HepG2 (cell line): ENCODE measurements around the gene MYH9. TPM values are rescaled to one million over a fixed set of nuclear protein-coding genes. Genes with fewer than 3 reads are reported as not detected.

Experiments used
- AKAP8 ChIP-seq: sonication (generic); formaldehyde crosslinking; IDR thresholded peaks from 2 replicates; pipeline ENCODE4 v1.5.1; 2020; ENCODE audit warnings: mild to moderate bottlenecking, missing genetic modification reagents
- FOXM1 ChIP-seq: sonication (generic); formaldehyde crosslinking; IDR thresholded peaks from 2 replicates; pipeline ENCODE4 v1.5.0; 2020; ENCODE audit warnings: missing genetic modification reagents
- KLF13 ChIP-seq: sonication (generic); formaldehyde crosslinking; IDR thresholded peaks from 2 replicates; pipeline ENCODE4 v1.4.0; 2020; ENCODE audit warnings: mild to moderate bottlenecking, missing genetic modification reagents
- MAZ ChIP-seq, 2 experiments: sonication (generic) in 1 of 2; formaldehyde crosslinking in 1 of 2; IDR thresholded peaks; 2 replicates each; pipeline versions ENCODE4 v1.5.0 to v1.6.1; 2012 to 2020; ENCODE audit warnings: low read depth in 2 of 2, mild to moderate bottlenecking in 2 of 2, borderline replicate concordance in 1 of 2, improper control_type of control experiment in 1 of 2, low read length in 1 of 2, missing genetic modification reagents in 1 of 2, moderate library complexity in 1 of 2
- NFE2L2 ChIP-seq: fragments of 150-350 bp; IDR thresholded peaks from 2 replicates; pipeline ENCODE4 v1.6.1; 2014; ENCODE audit warnings: low read length
- NR3C1 ChIP-seq: sonication (generic); formaldehyde crosslinking; IDR thresholded peaks from 2 replicates; pipeline ENCODE4 v1.4.0; 2020; ENCODE audit warnings: missing genetic modification reagents
- PAX8 ChIP-seq: sonication (generic); formaldehyde crosslinking; IDR thresholded peaks from 2 replicates; pipeline ENCODE4 v1.8.0; 2022; ENCODE audit warnings: mild to moderate bottlenecking, missing genetic modification reagents, borderline replicate concordance
- PITX1 ChIP-seq: sonication (generic); formaldehyde crosslinking; IDR thresholded peaks from 2 replicates; pipeline ENCODE4 v1.5.1; 2020; ENCODE audit warnings: mild to moderate bottlenecking, missing genetic modification reagents
- SOX6 ChIP-seq, 2 experiments: fragments of 450-650 bp in 1 of 2; sonication (generic) in 1 of 2; formaldehyde crosslinking in 1 of 2; IDR thresholded peaks; 2 replicates each; pipeline versions ENCODE4 v1.4.0 to v1.6.1; 2017 to 2020; ENCODE audit warnings: antibody characterized with exemption in 1 of 2, mild to moderate bottlenecking in 1 of 2, missing genetic modification reagents in 1 of 2
- TOPORS ChIP-seq: sonication (generic); formaldehyde crosslinking; IDR thresholded peaks from 2 replicates; pipeline ENCODE4 v1.8.0; 2023; ENCODE audit warnings: mild to moderate bottlenecking, missing genetic modification reagents
- ZFP36L1 ChIP-seq: sonication (generic); formaldehyde crosslinking; IDR thresholded peaks from 2 replicates; pipeline ENCODE4 v1.8.0; 2022; ENCODE audit warnings: mild to moderate bottlenecking, missing genetic modification reagents, moderate library complexity
- ZNF225 ChIP-seq: sonication (generic); formaldehyde crosslinking; IDR thresholded peaks from 2 replicates; pipeline ENCODE4 v1.4.0; 2020; ENCODE audit warnings: mild to moderate bottlenecking, missing genetic modification reagents
- ZNF468 ChIP-seq: sonication (generic); formaldehyde crosslinking; IDR thresholded peaks from 2 replicates; pipeline ENCODE4 v1.8.0; 2022; ENCODE audit warnings: mild to moderate bottlenecking, moderate library complexity, missing genetic modification reagents
- ZNF556 ChIP-seq: sonication (generic); formaldehyde crosslinking; IDR thresholded peaks from 2 replicates; pipeline ENCODE4 v1.4.0; 2020; ENCODE audit warnings: mild to moderate bottlenecking, missing genetic modification reagents, borderline replicate concordance
- ZNF761 ChIP-seq: sonication (generic); formaldehyde crosslinking; conservative IDR thresholded peaks from 2 replicates; pipeline ENCODE4 v1.4.0; 2020; ENCODE audit warnings: mild to moderate bottlenecking, missing genetic modification reagents
- ZNF777 ChIP-seq: sonication (generic); formaldehyde crosslinking; IDR thresholded peaks from 2 replicates; pipeline ENCODE4 v1.4.0; 2020; ENCODE audit warnings: missing genetic modification reagents
- polyA plus RNA-seq, 8 experiments: library from polyadenylated mRNA; depleted of rRNA in 3 of 8; stranded (reverse) in 7 of 8; unstranded in 1 of 8; fragments of >200 nt; fragmentation: Illumina TruSeq in 4 of 8; extraction: Trizol in 4 of 8; gene quantifications; 2 replicates each; pipeline versions ENCODE4 v1.2.1 to v1.2.3, GENCODE V29; 2011 to 2016; ENCODE audit warnings: low read depth in 4 of 8, missing spikeins in 1 of 8, mixed read lengths in 1 of 8; ENCODE audit not compliant: insufficient read depth in 1 of 8
- total RNA-seq, 5 experiments: library from RNA; depleted of rRNA; stranded (reverse); fragments of >200 nt; fragmentation: Illumina TruSeq; extraction: Trizol; gene quantifications; 2 replicates each; pipeline ENCODE4 v1.2.3, GENCODE V29; 2016; ENCODE audit warnings: low read depth in 1 of 5
- TF ChIP-seq, protein P1 (sequence below): sonication (generic); formaldehyde crosslinking; IDR thresholded peaks from 2 replicates; pipeline ENCODE4 v1.4.0; 2020; ENCODE audit warnings: mild to moderate bottlenecking, low read depth, missing genetic modification reagents
- TF ChIP-seq, protein P2 (sequence below): sonication (generic); formaldehyde crosslinking; conservative IDR thresholded peaks from 2 replicates; pipeline ENCODE4 v1.4.0; 2020; ENCODE audit warnings: mild to moderate bottlenecking, missing genetic modification reagents, moderate library complexity
- TF ChIP-seq, protein P3 (sequence below): sonication (generic); formaldehyde crosslinking; IDR thresholded peaks from 2 replicates; pipeline ENCODE4 v1.4.0; 2020; ENCODE audit warnings: missing genetic modification reagents
- TF ChIP-seq, protein P4 (sequence below): sonication (generic); formaldehyde crosslinking; IDR thresholded peaks from 2 replicates; pipeline ENCODE4 v1.5.0; 2020; ENCODE audit warnings: missing genetic modification reagents
- TF ChIP-seq, protein P5 (sequence below): sonication (generic); formaldehyde crosslinking; IDR thresholded peaks from 2 replicates; pipeline ENCODE4 v1.4.0; 2020; ENCODE audit warnings: missing genetic modification reagents

Gene MYH9
- total and polyA plus RNA-seq, 2 of the 13 experiments (the other 11 are each of a cell fraction or from before 2014, with no cell fraction given): 50.7 to 98.5 TPM

DNA sequence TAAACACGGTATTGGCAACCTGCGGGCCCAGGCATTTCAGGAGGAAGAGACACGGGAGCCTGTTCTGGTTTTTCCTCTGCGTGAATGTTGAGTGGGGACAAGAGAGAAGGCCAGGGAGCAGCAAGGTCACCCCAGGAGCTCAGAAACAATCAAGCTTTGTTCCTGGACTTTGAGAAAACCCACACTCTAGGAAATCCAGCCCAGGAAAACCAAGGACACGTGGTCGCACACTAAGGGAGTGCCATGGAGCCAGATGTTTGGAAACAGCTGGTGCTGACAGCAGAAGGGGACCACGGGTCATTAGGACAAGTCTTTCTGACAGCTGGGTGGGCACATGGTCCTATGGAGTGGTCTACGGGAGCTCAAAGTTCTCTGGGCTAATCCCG is 44.1 kb downstream of the MYH9 start (continued):
- TF ChIP-seq, protein P1, sequence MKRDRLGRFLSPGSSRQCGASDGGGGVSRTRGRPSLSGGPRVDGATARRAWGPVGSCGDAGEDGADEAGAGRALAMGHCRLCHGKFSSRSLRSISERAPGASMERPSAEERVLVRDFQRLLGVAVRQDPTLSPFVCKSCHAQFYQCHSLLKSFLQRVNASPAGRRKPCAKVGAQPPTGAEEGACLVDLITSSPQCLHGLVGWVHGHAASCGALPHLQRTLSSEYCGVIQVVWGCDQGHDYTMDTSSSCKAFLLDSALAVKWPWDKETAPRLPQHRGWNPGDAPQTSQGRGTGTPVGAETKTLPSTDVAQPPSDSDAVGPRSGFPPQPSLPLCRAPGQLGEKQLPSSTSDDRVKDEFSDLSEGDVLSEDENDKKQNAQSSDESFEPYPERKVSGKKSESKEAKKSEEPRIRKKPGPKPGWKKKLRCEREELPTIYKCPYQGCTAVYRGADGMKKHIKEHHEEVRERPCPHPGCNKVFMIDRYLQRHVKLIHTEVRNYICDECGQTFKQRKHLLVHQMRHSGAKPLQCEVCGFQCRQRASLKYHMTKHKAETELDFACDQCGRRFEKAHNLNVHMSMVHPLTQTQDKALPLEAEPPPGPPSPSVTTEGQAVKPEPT: no peak
- TF ChIP-seq AKAP8 (CRISPR knock-in tag) (no peak), ZNF225 (CRISPR knock-in tag) (no peak), SOX6 (IDR thresholded peaks at IDR 0.05) (no peak), SOX6 (CRISPR knock-in tag; IDR thresholded peaks at IDR 0.05) (peak; percentile 95), ZNF777 (CRISPR knock-in tag) (no peak), NR3C1 (CRISPR knock-in tag) (no peak), MAZ (IDR thresholded peaks at IDR 0.05; ENCODE audit: borderline replicate concordance, low read depth, low read length) (no peak), MAZ (CRISPR knock-in tag; IDR thresholded peaks at IDR 0.05; ENCODE audit: low read depth) (peak; percentile 18; the same call in 1 of the 2 replicates), NFE2L2 (no peak), FOXM1 (CRISPR knock-in tag) (no peak), KLF13 (CRISPR knock-in tag) (no peak), ZNF556 (CRISPR knock-in tag) (no peak), PITX1 (CRISPR knock-in tag) (peak; percentile 74; the same call in 1 of the 2 replicates), ZFP36L1 (CRISPR knock-in tag) (no peak), ZNF468 (CRISPR knock-in tag) (no peak), ZNF761 (CRISPR knock-in tag) (no peak), PAX8 (CRISPR knock-in tag) (no peak), TOPORS (CRISPR knock-in tag) (no peak)
- TF ChIP-seq, protein P2, sequence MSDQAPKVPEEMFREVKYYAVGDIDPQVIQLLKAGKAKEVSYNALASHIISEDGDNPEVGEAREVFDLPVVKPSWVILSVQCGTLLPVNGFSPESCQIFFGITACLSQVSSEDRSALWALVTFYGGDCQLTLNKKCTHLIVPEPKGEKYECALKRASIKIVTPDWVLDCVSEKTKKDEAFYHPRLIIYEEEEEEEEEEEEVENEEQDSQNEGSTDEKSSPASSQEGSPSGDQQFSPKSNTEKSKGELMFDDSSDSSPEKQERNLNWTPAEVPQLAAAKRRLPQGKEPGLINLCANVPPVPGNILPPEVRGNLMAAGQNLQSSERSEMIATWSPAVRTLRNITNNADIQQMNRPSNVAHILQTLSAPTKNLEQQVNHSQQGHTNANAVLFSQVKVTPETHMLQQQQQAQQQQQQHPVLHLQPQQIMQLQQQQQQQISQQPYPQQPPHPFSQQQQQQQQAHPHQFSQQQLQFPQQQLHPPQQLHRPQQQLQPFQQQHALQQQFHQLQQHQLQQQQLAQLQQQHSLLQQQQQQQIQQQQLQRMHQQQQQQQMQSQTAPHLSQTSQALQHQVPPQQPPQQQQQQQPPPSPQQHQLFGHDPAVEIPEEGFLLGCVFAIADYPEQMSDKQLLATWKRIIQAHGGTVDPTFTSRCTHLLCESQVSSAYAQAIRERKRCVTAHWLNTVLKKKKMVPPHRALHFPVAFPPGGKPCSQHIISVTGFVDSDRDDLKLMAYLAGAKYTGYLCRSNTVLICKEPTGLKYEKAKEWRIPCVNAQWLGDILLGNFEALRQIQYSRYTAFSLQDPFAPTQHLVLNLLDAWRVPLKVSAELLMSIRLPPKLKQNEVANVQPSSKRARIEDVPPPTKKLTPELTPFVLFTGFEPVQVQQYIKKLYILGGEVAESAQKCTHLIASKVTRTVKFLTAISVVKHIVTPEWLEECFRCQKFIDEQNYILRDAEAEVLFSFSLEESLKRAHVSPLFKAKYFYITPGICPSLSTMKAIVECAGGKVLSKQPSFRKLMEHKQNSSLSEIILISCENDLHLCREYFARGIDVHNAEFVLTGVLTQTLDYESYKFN (CRISPR knock-in tag): peak; percentile 67
- TF ChIP-seq, protein P3, sequence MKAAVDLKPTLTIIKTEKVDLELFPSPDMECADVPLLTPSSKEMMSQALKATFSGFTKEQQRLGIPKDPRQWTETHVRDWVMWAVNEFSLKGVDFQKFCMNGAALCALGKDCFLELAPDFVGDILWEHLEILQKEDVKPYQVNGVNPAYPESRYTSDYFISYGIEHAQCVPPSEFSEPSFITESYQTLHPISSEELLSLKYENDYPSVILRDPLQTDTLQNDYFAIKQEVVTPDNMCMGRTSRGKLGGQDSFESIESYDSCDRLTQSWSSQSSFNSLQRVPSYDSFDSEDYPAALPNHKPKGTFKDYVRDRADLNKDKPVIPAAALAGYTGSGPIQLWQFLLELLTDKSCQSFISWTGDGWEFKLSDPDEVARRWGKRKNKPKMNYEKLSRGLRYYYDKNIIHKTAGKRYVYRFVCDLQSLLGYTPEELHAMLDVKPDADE (CRISPR knock-in tag): no peak
- TF ChIP-seq, protein P4, sequence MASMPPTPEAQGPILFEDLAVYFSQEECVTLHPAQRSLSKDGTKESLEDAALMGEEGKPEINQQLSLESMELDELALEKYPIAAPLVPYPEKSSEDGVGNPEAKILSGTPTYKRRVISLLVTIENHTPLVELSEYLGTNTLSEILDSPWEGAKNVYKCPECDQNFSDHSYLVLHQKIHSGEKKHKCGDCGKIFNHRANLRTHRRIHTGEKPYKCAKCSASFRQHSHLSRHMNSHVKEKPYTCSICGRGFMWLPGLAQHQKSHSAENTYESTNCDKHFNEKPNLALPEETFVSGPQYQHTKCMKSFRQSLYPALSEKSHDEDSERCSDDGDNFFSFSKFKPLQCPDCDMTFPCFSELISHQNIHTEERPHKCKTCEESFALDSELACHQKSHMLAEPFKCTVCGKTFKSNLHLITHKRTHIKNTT (CRISPR knock-in tag): no peak
- TF ChIP-seq, protein P5, sequence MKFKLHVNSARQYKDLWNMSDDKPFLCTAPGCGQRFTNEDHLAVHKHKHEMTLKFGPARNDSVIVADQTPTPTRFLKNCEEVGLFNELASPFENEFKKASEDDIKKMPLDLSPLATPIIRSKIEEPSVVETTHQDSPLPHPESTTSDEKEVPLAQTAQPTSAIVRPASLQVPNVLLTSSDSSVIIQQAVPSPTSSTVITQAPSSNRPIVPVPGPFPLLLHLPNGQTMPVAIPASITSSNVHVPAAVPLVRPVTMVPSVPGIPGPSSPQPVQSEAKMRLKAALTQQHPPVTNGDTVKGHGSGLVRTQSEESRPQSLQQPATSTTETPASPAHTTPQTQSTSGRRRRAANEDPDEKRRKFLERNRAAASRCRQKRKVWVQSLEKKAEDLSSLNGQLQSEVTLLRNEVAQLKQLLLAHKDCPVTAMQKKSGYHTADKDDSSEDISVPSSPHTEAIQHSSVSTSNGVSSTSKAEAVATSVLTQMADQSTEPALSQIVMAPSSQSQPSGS (CRISPR knock-in tag): no peak
